Measurements from ENCODE around the gene STK11. TPM values are rescaled to one million over a fixed set of nuclear protein-coding genes. Genes with fewer than 3 reads are reported as not detected.
A peak's percentile ranks its signal among the peaks of the same experiment; 100 is the strongest.

Gene STK11
- total and polyA plus RNA-seq, 2 of the 4 experiments (the other 2 are of a cell fraction) = 39.3 to 42.8 TPM

DNA sequence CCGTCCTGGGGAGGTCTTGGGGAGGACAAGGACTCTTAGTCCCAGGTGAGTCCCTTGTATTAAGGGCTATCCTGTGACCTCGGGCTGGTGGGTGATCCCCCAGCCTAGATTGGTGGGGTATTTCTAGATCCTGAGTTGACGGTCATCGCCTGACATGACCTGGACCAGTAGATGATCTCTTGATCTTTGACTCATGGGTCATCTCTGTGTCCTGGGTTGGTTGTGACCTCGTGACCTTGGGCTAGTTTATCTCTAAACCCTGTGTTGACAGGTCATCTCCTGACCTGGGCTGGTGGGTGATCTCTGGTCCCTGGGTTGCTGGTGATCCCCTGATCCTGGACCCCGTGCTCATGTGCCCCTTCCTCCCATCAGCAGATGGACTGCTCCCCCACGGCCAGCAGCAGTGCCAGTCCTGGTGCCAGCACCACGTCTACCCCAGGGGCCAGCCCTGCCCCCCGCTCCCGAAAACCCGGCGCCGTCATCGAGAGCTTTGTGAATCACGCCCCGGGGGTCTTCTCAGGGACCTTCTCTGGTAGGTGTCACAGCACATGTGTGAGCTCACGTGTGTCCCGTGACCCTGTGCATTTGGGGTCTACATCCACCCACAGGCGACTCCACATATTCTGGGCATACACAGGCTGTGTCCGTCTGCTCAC is 49.1 kb downstream of the STK11 start (continued):
- TF ChIP-seq BHLHE40 (IDR thresholded peaks at IDR 0.05; ENCODE audit: low read depth, low read length) = no peak
- no peak for TF ChIP-seq MAFK (IDR thresholded peaks at IDR 0.05; ENCODE audit: low read depth, low read length)

DNA sequence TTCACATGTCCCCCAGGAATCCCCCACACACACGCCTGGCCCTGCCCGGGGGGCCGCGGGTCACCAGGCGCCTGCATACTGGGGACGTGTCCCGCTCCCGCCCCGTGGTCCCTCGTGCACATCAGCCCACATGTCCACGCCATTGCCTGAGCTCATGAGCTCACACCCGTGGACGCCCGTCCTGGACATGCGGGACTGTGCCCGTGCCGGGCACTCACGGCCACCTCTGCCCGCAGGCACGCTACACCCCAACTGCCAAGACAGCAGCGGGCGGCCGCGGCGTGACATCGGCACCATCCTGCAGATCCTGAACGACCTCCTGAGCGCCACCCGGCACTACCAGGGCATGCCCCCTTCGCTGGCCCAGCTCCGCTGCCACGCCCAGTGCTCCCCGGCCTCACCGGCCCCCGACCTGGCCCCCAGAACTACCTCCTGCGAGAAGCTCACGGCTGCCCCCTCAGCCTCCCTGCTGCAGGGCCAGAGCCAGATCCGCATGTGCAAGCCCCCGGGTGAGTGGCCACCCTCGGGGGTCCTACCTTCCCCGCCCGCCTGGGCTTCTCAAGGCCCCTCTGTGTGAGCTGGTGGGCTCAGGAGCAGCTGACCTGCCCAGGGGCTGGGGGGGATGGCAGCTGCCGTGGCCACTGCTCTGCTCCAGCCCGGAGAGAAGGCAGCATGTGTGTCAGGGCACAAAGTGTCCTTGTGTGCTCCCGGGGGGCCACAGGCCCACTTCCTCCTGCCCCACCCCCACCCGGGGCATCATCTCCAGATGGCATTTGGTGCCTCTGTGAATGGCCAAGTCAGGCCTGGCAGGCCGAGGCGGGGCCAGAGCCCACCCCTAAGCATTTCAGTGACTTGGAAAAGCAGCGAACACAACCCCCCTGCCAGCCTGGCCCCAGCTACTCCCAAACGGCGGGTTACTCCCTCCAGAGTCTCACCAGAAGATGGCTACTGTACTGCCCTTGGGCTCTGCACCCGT is 49.9 kb downstream of the STK11 start:
- H2BK15ac ChIP-seq (ENCODE audit: low read depth, low read length) = no peak overlapping the region

More for the DNA sequence above, 49.9 kb downstream of the STK11 start:
- Histone ChIP-seq H2BK20ac (ENCODE audit: low read depth, low read length) (no peak overlapping the region), H3K27me3 (ENCODE audit: control insufficient read depth, insufficient read depth, low read length) (no peaks in the 10 kb centered on the region), H3K4ac (ENCODE audit: low read depth, low read length) (peak overlapping the region; percentile 84; the same call in 1 of the 2 replicates), H3K4me1 (ENCODE audit: control insufficient read depth, insufficient read depth, low read length) (peaks cover 38% of the 10 kb centered on the region), H2AK9ac (replicated peaks; ENCODE audit: low read depth, low read length, poor library complexity) (peak overlapping the region; percentile 99), H3K56ac (ENCODE audit: extremely low read depth, insufficient read depth, low read length) (no peak overlapping the region), H3K36me3 (ENCODE audit: control insufficient read depth, insufficient read depth, low read length) (peaks cover 68% of the 10 kb centered on the region), H3K79me1 (ENCODE audit: low read depth in 1 of 2, low read length in 2 of 2) (peaks cover 0 to 46% of the 10 kb centered on the region in 2 experiments; a peak in 2 of 4 replicates), H3K4me3 (ENCODE audit: insufficient read depth, low read depth, low read length) (no peak overlapping the region), H3K14ac (replicated peaks; ENCODE audit: low read depth, low read length) (no peak overlapping the region), H2BK5ac (ENCODE audit: low read depth, low read length, poor library complexity, severe bottlenecking) (peak overlapping the region; percentile 99), H3K9me1 (ENCODE audit: insufficient read depth, low read length) (no peaks in the 10 kb centered on the region), H4K5ac (ENCODE audit: low read depth, low read length) (no peak overlapping the region), H4K20me1 (ENCODE audit: insufficient read depth, low read length) (peaks cover 93% of the 10 kb centered on the region), H3K4me2 (ENCODE audit: low read depth, low read length) (no peak overlapping the region), H3K27ac (ENCODE audit: insufficient read depth, low read length) (peak overlapping the region; percentile 99), H2AK5ac (ENCODE audit: low read depth, low read length) (peak overlapping the region; percentile 60), H4K91ac (ENCODE audit: insufficient read depth, low read depth, low read length) (peak overlapping the region; percentile 82), H4K8ac (ENCODE audit: low read depth in 2 of 2, low read length in 2 of 2) (peak overlapping the region; percentile 14 to 63; a peak in 2 of 4 replicates), H2AFZ (replicated peaks; ENCODE audit: low read length, poor library complexity) (peak overlapping the region; percentile 46), H3K18ac (ENCODE audit: low read depth, low read length) (no peak overlapping the region), H3K9ac (ENCODE audit: low read depth, low read length) (0 out of 2 replicates have a peak overlapping the region, but pooled peaks have one; percentile 38), H3K23ac (ENCODE audit: low read depth, low read length) (peak overlapping the region; percentile 66; the same call in 1 of the 2 replicates), H3K9me3 (ENCODE audit: control insufficient read depth, insufficient read depth, low read length) (no peaks in the 10 kb centered on the region), H2BK120ac (ENCODE audit: low read depth, low read length) (peak overlapping the region; percentile 64; the same call in 1 of the 2 replicates)
- no peak for DNase-seq
- in situ Hi-C loops (cut with MboI; ENCODE audit: low sequenced_read_pairs) (no loop called here), dilution Hi-C loops (cut with HindIII; ENCODE audit: low sequenced_read_pairs, unreplicated experiment) (no loop called here), intact Hi-C loops (cut with micrococcal nuclease) (no loop called here)
- ChIA-PET POLR2A (ENCODE audit: unreplicated experiment) (interaction anchor here (1.6 to 1.7 kb wide), 2 partner anchors 11 to 14 kb away, joined by 6 to 24 read pairs; partner anchors contain the start of gene CIRBP), CTCF (interaction anchor here (1.6 to 2.0 kb wide), 2 partner anchors 11 kb away, joined by 5 to 7 read pairs; no protein-coding TSS in a partner anchor)
- 91% methylated on average over 29 of the region's 52 CpGs; no CpG with 5 or more reads in 1 of the 2 experiments for WGBS, 2 experiments (ENCODE audit: extremely low coverage in 2 of 2, insufficient read length in 1 of 2)
- TF ChIP-seq, protein P1, sequence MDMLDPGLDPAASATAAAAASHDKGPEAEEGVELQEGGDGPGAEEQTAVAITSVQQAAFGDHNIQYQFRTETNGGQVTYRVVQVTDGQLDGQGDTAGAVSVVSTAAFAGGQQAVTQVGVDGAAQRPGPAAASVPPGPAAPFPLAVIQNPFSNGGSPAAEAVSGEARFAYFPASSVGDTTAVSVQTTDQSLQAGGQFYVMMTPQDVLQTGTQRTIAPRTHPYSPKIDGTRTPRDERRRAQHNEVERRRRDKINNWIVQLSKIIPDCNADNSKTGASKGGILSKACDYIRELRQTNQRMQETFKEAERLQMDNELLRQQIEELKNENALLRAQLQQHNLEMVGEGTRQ (IDR thresholded peaks at IDR 0.05; ENCODE audit: low read depth, low read length) = peak; percentile 21; the same call in 1 of the 2 replicates
- no peak for TF ChIP-seq SMC3 (IDR thresholded peaks at IDR 0.05; ENCODE audit: low read depth, low read length)
- ATAC-seq (ENCODE audit: low read depth) = no peak
- no TSS peak for BruUV-seq (replicated peaks)

All from IMR-90 (cell line).